ENCODE data around the gene ACSL5. TPM values are rescaled to one million over a fixed set of nuclear protein-coding genes. Genes with fewer than 3 reads are reported as not detected.

The ACSL5 gene, protein sequence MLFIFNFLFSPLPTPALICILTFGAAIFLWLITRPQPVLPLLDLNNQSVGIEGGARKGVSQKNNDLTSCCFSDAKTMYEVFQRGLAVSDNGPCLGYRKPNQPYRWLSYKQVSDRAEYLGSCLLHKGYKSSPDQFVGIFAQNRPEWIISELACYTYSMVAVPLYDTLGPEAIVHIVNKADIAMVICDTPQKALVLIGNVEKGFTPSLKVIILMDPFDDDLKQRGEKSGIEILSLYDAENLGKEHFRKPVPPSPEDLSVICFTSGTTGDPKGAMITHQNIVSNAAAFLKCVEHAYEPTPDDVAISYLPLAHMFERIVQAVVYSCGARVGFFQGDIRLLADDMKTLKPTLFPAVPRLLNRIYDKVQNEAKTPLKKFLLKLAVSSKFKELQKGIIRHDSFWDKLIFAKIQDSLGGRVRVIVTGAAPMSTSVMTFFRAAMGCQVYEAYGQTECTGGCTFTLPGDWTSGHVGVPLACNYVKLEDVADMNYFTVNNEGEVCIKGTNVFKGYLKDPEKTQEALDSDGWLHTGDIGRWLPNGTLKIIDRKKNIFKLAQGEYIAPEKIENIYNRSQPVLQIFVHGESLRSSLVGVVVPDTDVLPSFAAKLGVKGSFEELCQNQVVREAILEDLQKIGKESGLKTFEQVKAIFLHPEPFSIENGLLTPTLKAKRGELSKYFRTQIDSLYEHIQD
- total RNA-seq, result 10.2 and 11.8 TPM in 2 replicates

GRCh38 chr10:112373912-112374338 is at the start of gene ACSL5:
Gene ACSL5, plus strand, starts transcription at chr10:112374116. Its CDS starts 20,831 bp downstream, at chr10:112394947.

GRCh38 chr10:112446855-112447619 is 73.1 kb downstream of the ACSL5 start, which contains the start of the genes VTI1A and ZDHHC6:
Gene VTI1A, plus strand, starts transcription at chr10:112447215. Its CDS starts 159 bp downstream, at chr10:112447374.
Gene ZDHHC6, minus strand, starts transcription at chr10:112446914. Its CDS starts 1,478 bp downstream, at chr10:112445436.

Other genes starting within 250 kb of the ACSL5 start
- 12.4 and 12.9 TPM in 2 replicates for gene GPAM, start 190.4 kb upstream of the ACSL5 start, total RNA-seq
- under 0.01 TPM in 1 of 2 replicates, not detected in the other for gene TECTB, start 90.7 kb upstream of the ACSL5 start, total RNA-seq
- 26.4 and 34.5 TPM in 2 replicates for gene ZDHHC6, start 72.8 kb downstream of the ACSL5 start, total RNA-seq
- 37.8 and 40.0 TPM in 2 replicates for gene VTI1A, start 73.1 kb downstream of the ACSL5 start, total RNA-seq